ENCODE results near the gene SMIM1. TPM values are rescaled to one million over a fixed set of nuclear protein-coding genes. Genes with fewer than 3 reads are reported as not detected.

The SMIM1 gene
- total RNA-seq, 6 donors from 2014 or later: 2.8 to 20.8 (median 13.5) TPM

- 81 to 86% methylated on average over 16 to 17 of the region's 17 CpGs for WGBS, 2 donors
- no peak overlapping the region for H3K27ac ChIP-seq
- ATAC-seq (ENCODE audit: low FRiP score in 2 of 2) (no peak), DNase-seq (no peak)
- no peaks in the 10 kb centered on the region for H3K9me3 ChIP-seq
- no peaks in the 10 kb centered on the region for H3K27me3 ChIP-seq
- no peak for TF ChIP-seq POLR2AphosphoS5 (IDR thresholded peaks at IDR 0.05)
- TF ChIP-seq CTCF (IDR thresholded peaks at IDR 0.05): no peak
- TF ChIP-seq EP300 (IDR thresholded peaks at IDR 0.05): no peak
- TF ChIP-seq POLR2A (IDR thresholded peaks at IDR 0.05): no peak
- H3K36me3 ChIP-seq: no peaks in the 10 kb centered on the region
- no peak overlapping the region for H3K4me3 ChIP-seq
- peaks cover 8 to 14% (median 10%) of the 10 kb centered on the region in 4 donors for H3K4me1 ChIP-seq
These were observed 5.1 kb upstream of the SMIM1 start for GRCh38 chr1:3767328-3767925.

- Histone ChIP-seq H3K4me3 (no peak overlapping the region), H3K27me3 (no peaks in the 10 kb centered on the region), H3K36me3 (no peaks in the 10 kb centered on the region), H3K27ac (no peak overlapping the region), H3K4me1 (peaks cover 14 to 27% (median 21%) of the 10 kb centered on the region in 4 donors), H3K9me3 (no peaks in the 10 kb centered on the region)
- ATAC-seq (ENCODE audit: low FRiP score in 2 of 2) (no peak), DNase-seq (no peak)
- WGBS, 2 donors: 81 to 82% methylated on average over 11 to 22 of the region's 22 CpGs
- TF ChIP-seq CTCF (IDR thresholded peaks at IDR 0.05) (no peak), POLR2A (IDR thresholded peaks at IDR 0.05) (no peak), EP300 (IDR thresholded peaks at IDR 0.05) (no peak), POLR2AphosphoS5 (IDR thresholded peaks at IDR 0.05) (no peak)
These were observed 3.6 kb upstream of the SMIM1 start for GRCh38 chr1:3768811-3769390.

- no peak for DNase-seq
- H3K4me1 ChIP-seq: peaks cover 20 to 40% (median 32%) of the 10 kb centered on the region in 4 donors
- H3K27ac ChIP-seq: no peak overlapping the region
- TF ChIP-seq POLR2AphosphoS5 (IDR thresholded peaks at IDR 0.05) (no peak), CTCF (IDR thresholded peaks at IDR 0.05) (no peak), EP300 (IDR thresholded peaks at IDR 0.05) (no peak), POLR2A (IDR thresholded peaks at IDR 0.05) (no peak)
- H3K9me3 ChIP-seq: no peaks in the 10 kb centered on the region
- no peaks in the 10 kb centered on the region for H3K36me3 ChIP-seq
- WGBS, 2 donors: 85 to 90% methylated on average over 7 to 16 of the region's 16 CpGs
- ATAC-seq (ENCODE audit: low FRiP score in 2 of 2): no peak
- no peaks in the 10 kb centered on the region for H3K27me3 ChIP-seq
- no peak overlapping the region for H3K4me3 ChIP-seq
These were observed 2.3 kb upstream of the SMIM1 start for GRCh38 chr1:3770047-3770765.

GRCh38 chr1:3771108-3772026 lies 1.2 kb upstream of the SMIM1 start:
- ATAC-seq (ENCODE audit: low FRiP score in 2 of 2): no peak
- no peak for TF ChIP-seq CTCF (IDR thresholded peaks at IDR 0.05)
- TF ChIP-seq POLR2A (IDR thresholded peaks at IDR 0.05): no peak
- TF ChIP-seq POLR2AphosphoS5 (IDR thresholded peaks at IDR 0.05): no peak
- TF ChIP-seq EP300 (IDR thresholded peaks at IDR 0.05): no peak
- Histone ChIP-seq H3K27ac (peak overlapping the region in 1 of 4 donors; percentile 5), H3K9me3 (no peaks in the 10 kb centered on the region), H3K27me3 (no peaks in the 10 kb centered on the region), H3K4me1 (peaks cover 26 to 52% (median 43%) of the 10 kb centered on the region in 4 donors), H3K36me3 (no peaks in the 10 kb centered on the region), H3K4me3 (peak overlapping the region; percentile 54 to 78 (median 64))
- peak in 1 of 2 donors; percentile 67 for DNase-seq
- 66 to 82% methylated on average over 17 to 26 of the region's 32 CpGs for WGBS, 2 donors
